ENCODE results near the gene HK3.

Gene HK3

GRCh38 chr5:176865964-176866363 lies 33.2 kb downstream of the HK3 start:
- H3K27ac ChIP-seq = no peak overlapping the region
- TF ChIP-seq, protein P1, sequence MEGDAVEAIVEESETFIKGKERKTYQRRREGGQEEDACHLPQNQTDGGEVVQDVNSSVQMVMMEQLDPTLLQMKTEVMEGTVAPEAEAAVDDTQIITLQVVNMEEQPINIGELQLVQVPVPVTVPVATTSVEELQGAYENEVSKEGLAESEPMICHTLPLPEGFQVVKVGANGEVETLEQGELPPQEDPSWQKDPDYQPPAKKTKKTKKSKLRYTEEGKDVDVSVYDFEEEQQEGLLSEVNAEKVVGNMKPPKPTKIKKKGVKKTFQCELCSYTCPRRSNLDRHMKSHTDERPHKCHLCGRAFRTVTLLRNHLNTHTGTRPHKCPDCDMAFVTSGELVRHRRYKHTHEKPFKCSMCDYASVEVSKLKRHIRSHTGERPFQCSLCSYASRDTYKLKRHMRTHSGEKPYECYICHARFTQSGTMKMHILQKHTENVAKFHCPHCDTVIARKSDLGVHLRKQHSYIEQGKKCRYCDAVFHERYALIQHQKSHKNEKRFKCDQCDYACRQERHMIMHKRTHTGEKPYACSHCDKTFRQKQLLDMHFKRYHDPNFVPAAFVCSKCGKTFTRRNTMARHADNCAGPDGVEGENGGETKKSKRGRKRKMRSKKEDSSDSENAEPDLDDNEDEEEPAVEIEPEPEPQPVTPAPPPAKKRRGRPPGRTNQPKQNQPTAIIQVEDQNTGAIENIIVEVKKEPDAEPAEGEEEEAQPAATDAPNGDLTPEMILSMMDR (IDR thresholded peaks at IDR 0.05) = no peak
- TF ChIP-seq ZFX (IDR thresholded peaks at IDR 0.05; ENCODE audit: borderline replicate concordance) = no peak

DNA sequence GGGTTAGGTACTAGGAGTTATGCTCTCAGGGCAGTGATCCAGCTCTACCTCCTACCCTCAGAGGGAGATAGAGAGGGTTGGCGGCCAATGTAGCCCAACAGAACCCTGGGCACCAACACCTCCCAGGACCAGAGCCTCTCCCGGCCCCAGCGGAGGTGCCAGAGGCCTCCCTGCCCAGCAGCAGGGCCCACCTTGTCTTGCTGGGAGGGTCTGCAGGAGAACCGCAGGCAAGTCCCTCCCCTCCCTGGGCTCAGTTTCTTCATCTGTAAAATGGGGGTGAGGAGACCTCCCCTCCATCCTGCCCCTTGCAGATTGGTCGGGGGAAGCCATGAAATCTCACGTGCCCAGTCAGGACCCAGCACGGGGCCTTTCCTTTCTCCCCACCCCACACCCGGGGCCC lies 34.4 kb downstream of the HK3 start:
- no peak overlapping the region for H3K27ac ChIP-seq
- TF ChIP-seq, protein P1 (IDR thresholded peaks at IDR 0.05) = no peak
- TF ChIP-seq ZFX (IDR thresholded peaks at IDR 0.05; ENCODE audit: borderline replicate concordance) = no peak

DNA sequence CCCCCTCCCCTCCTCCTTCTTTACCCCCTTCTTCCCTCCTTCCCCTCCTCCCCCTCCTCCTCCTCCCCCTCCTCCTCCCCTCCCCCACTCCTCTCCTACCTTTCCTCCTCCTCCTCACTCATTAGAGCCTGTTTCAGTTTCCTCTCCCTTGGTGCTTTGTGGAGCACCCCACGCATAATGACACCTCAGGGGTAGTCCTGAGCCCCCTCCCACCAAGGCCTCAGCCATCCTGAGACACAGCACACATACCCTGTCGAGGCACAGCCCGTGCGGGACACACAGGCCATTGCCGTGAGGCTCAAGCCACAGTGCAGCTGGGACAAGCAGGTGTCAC lies 35.4 kb downstream of the HK3 start:
- no peak for TF ChIP-seq ZFX (IDR thresholded peaks at IDR 0.05; ENCODE audit: borderline replicate concordance)
- TF ChIP-seq, protein P1 (IDR thresholded peaks at IDR 0.05) = no peak
- no peak overlapping the region for H3K27ac ChIP-seq

- TF ChIP-seq, protein P1 (IDR thresholded peaks at IDR 0.05) = no peak
- TF ChIP-seq ZFX (IDR thresholded peaks at IDR 0.05; ENCODE audit: borderline replicate concordance) = no peak
- H3K27ac ChIP-seq = no peak overlapping the region
Observed at GRCh38 chr5:176863041-176863764, 35.9 kb downstream of the HK3 start.

GRCh38 chr5:176862330-176862995 lies 36.7 kb downstream of the HK3 start:
- no peak overlapping the region for H3K27ac ChIP-seq
- TF ChIP-seq, protein P1 (IDR thresholded peaks at IDR 0.05) = no peak
- TF ChIP-seq ZFX (IDR thresholded peaks at IDR 0.05; ENCODE audit: borderline replicate concordance) = no peak

- H3K27ac ChIP-seq = no peak overlapping the region
- TF ChIP-seq ZFX (IDR thresholded peaks at IDR 0.05; ENCODE audit: borderline replicate concordance) = no peak
- TF ChIP-seq, protein P1 (IDR thresholded peaks at IDR 0.05) = no peak
Observed at GRCh38 chr5:176861276-176861675, 37.9 kb downstream of the HK3 start.

DNA sequence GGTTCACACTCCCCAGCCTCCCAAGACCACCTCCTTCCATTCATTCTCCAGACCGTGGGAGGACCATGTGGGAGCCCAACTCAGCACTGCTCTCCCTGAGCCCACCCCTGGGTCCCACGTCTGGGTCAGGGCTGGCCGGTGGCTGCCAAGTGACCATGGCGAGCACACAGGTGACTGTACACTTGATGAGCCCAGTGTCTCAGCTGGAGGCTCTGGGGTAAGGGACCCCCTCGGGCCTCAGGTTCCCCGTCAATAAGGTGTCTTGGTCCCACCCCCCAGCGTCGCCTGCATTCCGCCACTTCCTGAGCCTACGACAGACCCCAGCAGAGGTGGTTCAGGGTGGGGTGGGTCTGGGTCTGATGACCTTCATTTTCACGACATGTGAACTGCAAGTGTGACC lies 38.8 kb downstream of the HK3 start:
- no peak overlapping the region for H3K27ac ChIP-seq

More for the DNA sequence above, 38.8 kb downstream of the HK3 start:
- TF ChIP-seq, protein P1 (IDR thresholded peaks at IDR 0.05) = no peak
- no peak for TF ChIP-seq ZFX (IDR thresholded peaks at IDR 0.05; ENCODE audit: borderline replicate concordance)
